Ovary (tissue), 9 donors: ENCODE results near the gene LPGAT1. TPM values are rescaled to one million over a fixed set of nuclear protein-coding genes. Genes with fewer than 3 reads are reported as not detected.

Source experiments
- DNase-seq, 5 donors: peaks; one replicate each; pipeline ENCODE4 v3.0.0-alpha.2; 2019 to 2020
- H3K27ac ChIP-seq, 2 donors: fragments of 200-600 bp; one replicate each; pipeline versions ENCODE4 v1.5.1 to v1.8.0; 2019 to 2022
- H3K27me3 ChIP-seq: fragments of 200-600 bp; one replicate; pipeline ENCODE4 v1.8.0; 2022
- H3K36me3 ChIP-seq: fragments of 200-600 bp; sonication (generic); one replicate; pipeline ENCODE4 v1.5.1; 2019
- H3K4me1 ChIP-seq: one replicate; pipeline ENCODE4 v1.8.1; 2013; ENCODE audit warnings: mild to moderate bottlenecking, moderate library complexity; ENCODE audit not compliant: insufficient read depth
- H3K4me3 ChIP-seq: fragments of 200-600 bp; sonication (generic); one replicate; pipeline ENCODE4 v1.5.1; 2017
- H3K9me3 ChIP-seq, 2 donors: fragments of 200-600 bp in 1 of 2; sonication (generic) in 1 of 2; one replicate each; pipeline versions ENCODE4 v1.5.1 to v1.8.1; 2013 to 2019; ENCODE audit warnings: mild to moderate bottlenecking in 1 of 2, moderate library complexity in 1 of 2
- CTCF ChIP-seq, 3 donors: fragments of 450-650 bp in 2 of 3; fragments of 200-600 bp in 1 of 3; IDR thresholded peaks; one replicate each; pipeline versions ENCODE4 v1.5.1 to v1.8.0; 2016 to 2022; ENCODE audit warnings: antibody characterized with exemption in 3 of 3, mild to moderate bottlenecking in 1 of 3
- EP300 ChIP-seq: sonication (generic); formaldehyde crosslinking; IDR thresholded peaks from one replicate; pipeline ENCODE4 v1.6.1; 2017; ENCODE audit warnings: antibody characterized with exemption
- POLR2A ChIP-seq: fragments of 450-650 bp; IDR thresholded peaks from one replicate; pipeline ENCODE4 v1.6.1; 2017; ENCODE audit warnings: antibody characterized with exemption, mild to moderate bottlenecking, moderate library complexity
- WGBS, 3 donors: extraction: QIAGEN DNeasy Blood & Tissue Kit in 1 of 3; methylation state at CpG; one replicate each; pipeline versions ENCODE4 v1.1.5 to v1.1.7; 2013 to 2017; 5-methylcytosine and 5-hydroxymethylcytosine counted together
- intact Hi-C, 4 donors: fragments of 100-400 bp; cut with DNase I; formaldehyde crosslinking; loops; one replicate each; pipeline versions ENCODE4 v1.11.0 to v1.15.1; 2022 to 2023
- polyA plus RNA-seq, 2 donors: library from polyadenylated mRNA; stranded (reverse); fragments of 200-250 nt in 1 of 2; fragments of 350-450 nt in 1 of 2; fragmentation: Illumina TruSeq in 1 of 2; extraction: RNeasy Lipid Tissue Mini Kit (QIAGEN cat#74804) in 1 of 2; gene quantifications; one replicate each; pipeline ENCODE4 v1.2.3, GENCODE V29; 2013 to 2014
- total RNA-seq, 7 donors: library from RNA; depleted of rRNA in 2 of 7; stranded (reverse); fragments of >200 nt in 2 of 7; fragmentation: NEBNext Ultra II Directional in 3 of 7; extraction: Animal tissue kit (Norgen Biotek cat#: 25700) in 3 of 7; gene quantifications; one replicate each; pipeline versions ENCODE4 v1.1.0 to v1.2.4, GENCODE V29; 2016 to 2023
- donor health status: DM: no; HTN: no; CAD: no; lungs with moderate emphysema.
- donor health status: DM: no; HTN: no; CAD: no.
- donor health status: Bipolar disorder and iron deficiency.
- donor health status: DM: yes; HTN: yes; CAD: no.
- donor health status: DM: no; HTN: no; CAD: no.
- donor health status: DM: yes; HTN: yes; CAD: no.

Gene LPGAT1
- total and polyA plus RNA-seq, 9 donors, result 6.3 to 32.7 (median 26.1) TPM

GRCh38 chr1:211761400-211761799 lies 69.2 kb downstream of the LPGAT1 start:
- intact Hi-C loops, result no loop called here
- no peak overlapping the region for H3K4me3 ChIP-seq
- H3K27ac ChIP-seq, result no peak overlapping the region
- H3K9me3 ChIP-seq, result no peaks in the 10 kb centered on the region
- DNase-seq, result no peak
- no peak for TF ChIP-seq POLR2A
- TF ChIP-seq EP300, result no peak
- no peak for TF ChIP-seq CTCF (IDR thresholded peaks at IDR 0.05)
- H3K4me1 ChIP-seq, result no peaks in the 10 kb centered on the region
- H3K36me3 ChIP-seq, result no peaks in the 10 kb centered on the region
- no peaks in the 10 kb centered on the region for H3K27me3 ChIP-seq

DNA sequence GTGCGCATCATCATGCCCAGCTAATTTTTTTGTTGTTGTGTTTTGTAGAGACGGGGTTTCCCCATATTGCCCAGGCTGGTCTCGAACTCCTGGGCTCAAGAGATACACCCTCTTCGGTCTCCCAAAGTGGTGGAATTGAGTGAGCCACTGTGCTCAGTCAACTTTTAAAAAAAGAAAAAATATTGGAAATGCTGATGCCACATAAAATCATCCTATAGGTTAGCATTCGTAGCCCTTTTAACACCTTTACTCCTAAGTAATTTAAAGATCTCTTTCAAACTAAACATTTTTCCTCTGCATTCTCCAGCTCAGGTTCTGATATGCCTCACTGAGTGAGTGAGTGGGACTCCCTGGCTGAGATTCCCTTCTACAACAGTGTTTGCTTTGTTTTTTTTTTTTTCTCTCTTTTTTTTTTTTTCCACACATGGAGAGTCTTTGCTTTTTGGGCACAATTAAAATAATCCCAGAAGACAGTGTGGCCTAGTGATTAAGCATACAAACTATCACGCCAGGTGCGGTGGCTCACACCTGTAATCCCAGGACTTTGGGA lies 74.0 kb downstream of the LPGAT1 start:
- WGBS, 3 donors, result 96 to 97% (median 97%) methylated on average over 7 of the region's 7 CpGs
- H3K27me3 ChIP-seq, result no peaks in the 10 kb centered on the region
- no peaks in the 10 kb centered on the region for H3K36me3 ChIP-seq
- no peak overlapping the region for H3K27ac ChIP-seq
- no peak for TF ChIP-seq CTCF (IDR thresholded peaks at IDR 0.05)
- no peak for TF ChIP-seq POLR2A
- no peak for TF ChIP-seq EP300
- H3K9me3 ChIP-seq, result no peaks in the 10 kb centered on the region
- intact Hi-C loops, result no loop called here
- no peak for DNase-seq
- H3K4me1 ChIP-seq, result no peaks in the 10 kb centered on the region
- no peak overlapping the region for H3K4me3 ChIP-seq

- Histone ChIP-seq H3K4me1 (no peaks in the 10 kb centered on the region), H3K27me3 (no peaks in the 10 kb centered on the region), H3K4me3 (no peak overlapping the region), H3K9me3 (no peaks in the 10 kb centered on the region), H3K36me3 (no peaks in the 10 kb centered on the region), H3K27ac (no peak overlapping the region)
- DNase-seq, result no peak
- 94 to 96% (median 95%) methylated on average over 4 of the region's 4 CpGs for WGBS, 3 donors
- TF ChIP-seq POLR2A (no peak), EP300 (no peak), CTCF (IDR thresholded peaks at IDR 0.05) (no peak)
- intact Hi-C loops, result no loop called here
Measured at GRCh38 chr1:211753649-211754251, 76.8 kb downstream of the LPGAT1 start.

- Histone ChIP-seq H3K36me3 (no peaks in the 10 kb centered on the region), H3K4me3 (no peak overlapping the region), H3K9me3 (no peaks in the 10 kb centered on the region), H3K27ac (no peak overlapping the region), H3K27me3 (no peaks in the 10 kb centered on the region), H3K4me1 (no peaks in the 10 kb centered on the region)
- TF ChIP-seq CTCF (IDR thresholded peaks at IDR 0.05), result no peak
- TF ChIP-seq EP300, result no peak
- no peak for TF ChIP-seq POLR2A
- 38 to 52% (median 44%) methylated on average over 2 of the region's 2 CpGs for WGBS, 3 donors
- DNase-seq, result no peak
- intact Hi-C loops, result no loop called here
Measured at GRCh38 chr1:211752951-211753486, 77.5 kb downstream of the LPGAT1 start.
